Forelimb muscle (tissue), 1 donor: ENCODE results near the gene PDIA6. TPM values are rescaled to one million over a fixed set of nuclear protein-coding genes. Genes with fewer than 3 reads are reported as not detected.
A peak's percentile ranks its signal among the peaks of the same experiment; 100 is the strongest.

Source experiments
- DNase-seq: peaks from one replicate; pipeline ENCODE4 v3.0.0-alpha.2; 2013; ENCODE audit warnings: low read depth
- polyA plus RNA-seq: library from polyadenylated mRNA; unstranded; fragments of 120-200 nt; gene quantifications from one replicate; pipeline ENCODE4 v1.2.1, GENCODE V29; 2013; ENCODE audit not compliant: insufficient read length

Gene PDIA6, protein sequence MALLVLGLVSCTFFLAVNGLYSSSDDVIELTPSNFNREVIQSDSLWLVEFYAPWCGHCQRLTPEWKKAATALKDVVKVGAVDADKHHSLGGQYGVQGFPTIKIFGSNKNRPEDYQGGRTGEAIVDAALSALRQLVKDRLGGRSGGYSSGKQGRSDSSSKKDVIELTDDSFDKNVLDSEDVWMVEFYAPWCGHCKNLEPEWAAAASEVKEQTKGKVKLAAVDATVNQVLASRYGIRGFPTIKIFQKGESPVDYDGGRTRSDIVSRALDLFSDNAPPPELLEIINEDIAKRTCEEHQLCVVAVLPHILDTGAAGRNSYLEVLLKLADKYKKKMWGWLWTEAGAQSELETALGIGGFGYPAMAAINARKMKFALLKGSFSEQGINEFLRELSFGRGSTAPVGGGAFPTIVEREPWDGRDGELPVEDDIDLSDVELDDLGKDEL
- 111 TPM for polyA plus RNA-seq

DNA sequence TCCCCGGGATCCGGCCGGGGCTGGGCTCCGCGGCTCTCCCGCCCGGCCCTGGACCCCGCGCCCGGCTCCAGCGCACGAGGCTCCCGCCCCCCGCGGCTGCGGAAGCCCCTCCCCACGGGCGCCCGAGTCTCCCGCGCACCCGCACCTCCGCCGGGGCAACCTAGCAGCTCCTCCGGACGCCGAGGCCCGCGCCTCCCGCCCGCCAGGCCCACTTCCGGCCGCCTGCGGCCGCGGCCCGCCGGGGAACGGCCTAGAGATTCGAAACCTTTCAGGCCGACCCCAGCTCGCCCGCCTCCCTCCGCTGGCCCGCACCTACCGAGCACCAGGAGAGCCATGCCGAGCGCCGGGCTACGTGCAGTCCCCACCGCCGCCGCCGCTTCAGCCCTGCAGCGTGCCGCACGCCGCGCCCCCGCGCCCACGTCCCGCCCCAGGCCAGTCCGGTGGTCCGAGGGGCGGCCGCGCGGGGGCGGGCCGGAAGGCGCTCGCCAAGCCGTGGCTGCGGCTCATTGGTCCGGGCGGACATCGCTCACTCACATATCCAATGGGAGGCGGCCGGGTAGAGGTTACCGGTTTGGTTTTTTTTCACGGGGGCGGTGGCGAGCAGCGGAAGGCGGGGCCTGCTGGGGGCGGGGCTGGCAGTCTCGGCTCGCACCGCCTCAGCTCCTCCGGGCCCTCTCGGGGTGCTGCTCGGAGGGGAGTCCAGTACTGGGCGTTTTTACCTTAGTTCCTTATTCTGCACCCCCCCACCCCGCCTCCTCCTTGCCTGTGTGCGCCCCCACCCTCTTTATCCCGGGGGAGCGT lies at the start of gene PDIA6:
TSS of gene PDIA6 (minus strand) at position 424 of the 801 bp plus-strand sequence. CDS start at position 335, 89 bp downstream.
- DNase-seq = peak; percentile 84

- DNase-seq = no peak
Measured at GRCh38 chr2:10862330-10862729, 49.7 kb upstream of the PDIA6 start.

GRCh38 chr2:10861765-10862164 lies 49.2 kb upstream of the PDIA6 start:
- no peak for DNase-seq

DNA sequence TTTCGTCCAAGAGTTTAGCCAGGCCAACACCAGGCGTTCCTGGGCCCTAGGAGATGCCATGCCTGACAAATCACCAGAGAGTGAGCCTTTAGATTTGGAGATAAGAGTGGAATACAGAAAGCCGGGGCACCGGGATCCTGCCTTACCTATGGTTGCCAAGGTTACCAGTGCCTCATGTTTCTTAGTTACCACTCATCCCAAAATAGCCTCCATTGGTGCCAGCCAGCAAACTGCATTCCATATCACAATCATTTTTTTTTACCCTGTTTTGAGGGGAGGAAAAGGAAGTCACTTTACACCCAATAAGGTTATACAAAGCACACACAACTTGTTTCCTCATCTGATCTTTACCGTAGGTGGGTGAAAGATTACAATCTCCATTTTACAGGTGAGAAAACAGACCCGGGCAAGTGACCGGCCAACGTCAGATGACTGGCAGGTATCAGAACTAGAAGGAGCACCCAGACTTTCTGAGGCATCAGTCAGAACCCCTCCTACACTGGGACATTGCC lies 48.3 kb upstream of the PDIA6 start:
- no peak for DNase-seq

DNA sequence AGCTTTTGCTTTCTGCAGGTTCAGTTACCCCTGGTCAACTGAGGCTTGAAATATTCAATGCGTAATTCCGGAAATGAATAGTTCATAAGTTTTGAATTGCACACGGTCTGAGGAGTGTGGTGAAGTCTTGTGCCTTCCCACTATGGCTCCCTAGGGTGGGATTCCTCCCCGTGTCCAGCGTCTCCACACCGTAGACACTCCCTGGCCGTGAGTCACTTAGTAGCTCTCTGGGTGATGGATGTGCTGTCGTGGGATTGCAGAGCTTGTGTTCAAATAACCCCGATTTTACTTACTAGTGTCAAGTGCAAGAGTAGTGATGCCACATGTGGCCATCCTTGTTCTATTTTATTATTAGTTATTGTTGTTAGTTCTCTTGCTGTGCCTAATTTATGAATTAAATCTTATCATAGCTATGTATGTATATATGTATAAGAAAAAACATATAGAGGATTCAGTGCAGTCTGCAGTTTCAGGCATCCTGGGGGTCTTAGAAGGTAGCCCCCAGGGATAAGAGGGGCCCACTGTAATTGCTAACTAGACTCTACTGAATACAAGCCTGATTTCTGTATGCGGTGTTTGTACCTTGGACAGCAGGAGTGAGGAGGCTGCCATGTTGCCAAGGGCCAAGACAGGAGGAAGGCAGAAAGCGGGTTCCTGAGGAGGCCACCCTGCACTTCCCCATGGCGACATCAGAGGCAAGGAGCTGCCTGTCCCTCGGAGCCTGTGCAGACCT lies 47.7 kb upstream of the PDIA6 start:
- no peak for DNase-seq

DNA sequence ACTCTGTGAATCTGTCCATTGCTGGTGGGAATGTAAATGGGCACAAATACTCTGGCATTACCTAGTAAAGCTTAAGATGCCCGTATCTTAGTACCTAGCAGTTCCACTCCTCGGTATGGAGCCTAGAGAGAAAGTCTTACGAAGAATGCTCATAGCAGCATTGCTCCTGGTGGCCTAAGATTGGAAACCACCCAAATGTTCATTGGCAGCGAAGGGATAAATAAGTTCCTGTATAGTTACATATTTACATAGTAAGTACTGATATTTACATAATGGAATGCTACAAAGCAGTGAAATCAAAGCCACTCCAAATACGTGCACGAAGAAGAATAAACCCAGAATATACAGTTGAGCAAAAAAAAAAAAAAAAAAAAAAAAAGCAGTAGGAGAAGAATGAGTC lies 46.7 kb upstream of the PDIA6 start:
- DNase-seq = no peak

- DNase-seq = no peak
Measured at GRCh38 chr2:10848541-10848940, 36.0 kb upstream of the PDIA6 start.

GRCh38 chr2:10847008-10847407 lies 34.4 kb upstream of the PDIA6 start:
- DNase-seq = no peak

- DNase-seq = no peak
Measured at GRCh38 chr2:10846110-10846861, 33.7 kb upstream of the PDIA6 start.

GRCh38 chr2:10845640-10846039 lies 33.1 kb upstream of the PDIA6 start:
- DNase-seq = no peak

- no peak for DNase-seq
Measured at GRCh38 chr2:10844097-10844496, 31.5 kb upstream of the PDIA6 start.

DNA sequence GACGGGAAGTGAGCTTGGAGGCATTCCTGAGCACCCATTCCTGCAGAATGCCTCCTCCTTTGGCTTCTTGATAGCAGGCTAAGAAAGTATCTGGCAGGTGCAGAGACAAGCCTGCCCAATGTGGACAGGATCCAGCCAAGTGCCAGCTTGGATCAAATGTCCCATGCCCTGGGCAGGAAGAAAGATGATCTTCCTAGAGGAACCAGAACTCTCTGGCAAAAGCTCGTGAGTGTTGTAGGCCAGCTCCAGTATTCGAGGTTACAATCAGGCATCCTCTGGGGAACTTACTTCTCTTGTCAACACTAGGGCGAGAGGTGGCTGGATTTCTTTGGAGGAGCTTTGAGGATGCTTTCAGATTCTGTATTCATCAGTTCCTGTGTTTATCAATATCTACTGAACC lies 29.9 kb upstream of the PDIA6 start:
- no peak for DNase-seq

GRCh38 chr2:10841547-10842219 lies 29.1 kb upstream of the PDIA6 start:
- no peak for DNase-seq

- no peak for DNase-seq
Measured at GRCh38 chr2:10839813-10840212, 27.2 kb upstream of the PDIA6 start.

GRCh38 chr2:10838734-10839133 lies 26.1 kb upstream of the PDIA6 start:
- no peak for DNase-seq

DNA sequence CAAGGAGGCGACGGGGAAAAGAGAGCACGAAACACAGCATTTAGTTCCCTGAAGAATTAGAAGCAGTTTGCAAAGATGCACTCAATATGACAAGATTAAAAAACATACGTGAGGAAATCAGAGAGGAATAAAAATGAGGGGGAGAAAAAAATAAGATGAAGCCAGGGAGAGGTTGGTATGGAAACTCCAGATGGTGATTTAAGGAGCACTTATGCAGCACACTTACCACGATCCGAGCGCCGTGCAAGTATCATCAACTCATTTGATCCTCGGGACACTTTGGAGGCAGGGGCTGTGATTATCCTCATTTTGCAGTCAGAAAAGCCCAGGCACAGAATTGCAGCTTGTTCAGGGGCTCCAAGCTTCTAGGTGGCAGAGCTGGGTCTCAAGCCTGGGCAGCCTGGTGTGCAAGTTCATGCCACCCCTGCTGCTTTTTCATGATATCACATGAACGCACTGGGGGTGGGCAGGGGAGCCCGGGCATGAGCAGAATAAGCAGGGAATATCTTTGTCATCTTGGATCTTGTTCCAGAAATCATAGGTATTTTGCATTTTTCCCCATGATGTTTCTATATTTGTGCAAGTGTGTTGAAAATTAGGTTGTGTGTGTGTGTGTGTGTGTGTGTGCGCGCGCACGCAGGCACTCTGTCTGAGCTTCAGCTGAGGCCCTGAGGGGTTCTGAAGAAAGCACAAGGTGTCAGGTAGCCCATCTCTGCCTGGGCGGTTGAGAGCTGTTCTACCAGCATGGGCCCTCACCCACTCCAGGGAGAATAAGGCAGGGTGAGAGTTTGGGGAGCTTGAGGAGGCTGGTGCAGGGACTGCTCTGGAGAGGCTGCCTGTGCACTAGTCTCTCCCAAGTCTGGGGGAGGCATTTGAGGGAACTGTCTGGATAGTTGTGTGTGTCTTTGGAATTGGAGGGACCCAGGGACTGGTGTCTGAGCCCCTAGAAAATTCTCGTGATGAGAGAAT lies 25.0 kb upstream of the PDIA6 start:
- DNase-seq = no peak

DNA sequence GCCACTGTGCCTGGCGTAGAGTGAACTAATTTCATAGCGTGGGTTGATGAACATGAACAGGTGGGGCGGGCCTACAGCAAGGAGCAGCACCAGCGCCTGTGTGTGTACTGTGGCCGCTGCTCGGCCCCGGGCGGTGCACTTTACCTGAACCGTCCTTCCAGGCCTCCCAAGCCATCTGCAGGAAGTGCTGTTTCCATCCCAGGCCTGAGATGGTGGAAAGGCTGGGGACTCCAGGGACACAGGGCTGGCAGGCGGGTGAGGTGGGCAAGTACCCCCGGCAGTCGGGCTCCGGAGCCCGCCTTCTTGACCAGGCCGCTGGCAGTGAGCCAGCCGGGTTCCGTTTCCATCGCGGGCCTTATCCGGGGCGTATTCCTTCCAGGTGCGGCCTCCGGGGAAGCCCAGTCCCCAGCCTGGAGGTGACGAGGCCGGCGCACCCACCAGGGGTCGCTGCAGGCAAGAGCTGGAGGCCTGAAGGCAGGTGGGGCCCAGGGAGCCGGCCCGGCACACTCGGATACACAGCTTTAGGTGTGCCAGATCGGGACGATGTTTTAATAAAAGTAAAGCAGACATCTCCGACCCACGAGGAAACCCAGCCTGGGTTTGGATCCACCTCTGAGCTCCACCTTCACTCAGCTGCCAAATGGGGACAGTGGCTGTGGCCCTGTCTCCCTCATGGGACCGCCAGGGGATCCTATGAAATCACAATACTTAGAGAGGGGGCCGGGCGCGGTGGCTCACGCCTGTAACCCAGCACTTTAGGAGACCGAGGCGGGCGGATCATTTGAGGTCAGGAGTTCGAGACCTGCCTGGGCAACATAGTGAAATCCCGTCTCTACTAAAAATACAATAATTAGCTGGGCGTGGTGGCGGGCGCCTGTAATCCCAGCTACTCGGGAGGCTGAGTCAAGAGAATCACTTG lies 22.7 kb upstream of the PDIA6 start:
- DNase-seq = no peak

- DNase-seq = no peak
Measured at GRCh38 chr2:10834068-10834655, 21.6 kb upstream of the PDIA6 start.
